HepG2 (cell line): ENCODE data around the gene ZNF653. TPM values are rescaled to one million over a fixed set of nuclear protein-coding genes. Genes with fewer than 3 reads are reported as not detected.

Experiments
- ATAC-seq: fragments of 200-7000 bp; cut with Tn5 transposase; 3 replicates; pipeline ENCODE4 v1.9.1; 2020; ENCODE audit warnings: mild to moderate bottlenecking, moderate library complexity
- BruUV-seq: library from RNA; stranded (reverse); fragments of 400-500 nt; replicated peaks from 2 replicates; lab custom pipeline; 2021; lab: Mats Ljungman, UMichigan
- CTCF ChIA-PET: fragments of 300-600 bp; formaldehyde crosslinking; extraction: SDS; loops from one replicate; lab custom pipeline; 2021; ENCODE audit warnings: low total read pairs, inconsistent platforms, low intra/inter-chr PET ratio; lab: Yijun Ruan, JAX
- POLR2A ChIA-PET: fragments of 350-600 bp; sonication (Branson Sonifier 250); formaldehyde crosslinking; loops from one replicate; lab custom pipeline; 2020; ENCODE audit warnings: antibody characterized with exemption, inconsistent platforms; lab: Yijun Ruan, JAX
- DNase-seq: peaks from one replicate; pipeline ENCODE4 v3.0.0-alpha.2; 2015; ENCODE audit warnings: low spot score
- FAIRE-seq: peaks from 3 replicates; lab custom pipeline; 2011; peaks lifted over from hg19 to GRCh38; lab: Jason Lieb, UNC
- H2AFZ ChIP-seq: one replicate; pipeline ENCODE4 v1.6.1; 2011; ENCODE audit warnings: low read length, inconsistent platforms
- H3K27ac ChIP-seq: fragments of 300-600 bp; 3 replicates; pipeline ENCODE4 v1.8.0; 2011; ENCODE audit warnings: mixed run types, mild to moderate bottlenecking, mixed read lengths, low read length, inconsistent platforms; ENCODE audit not compliant: insufficient read depth; ENCODE audit errors: extremely low read length
- H3K27me3 ChIP-seq, 2 experiments: fragments of 200-600 bp in 1 of 2; 2 replicates in 1 of 2; 3 replicates in 1 of 2; pipeline versions ENCODE4 v1.6.0 to v1.8.0; 2011; ENCODE audit warnings: low read length in 2 of 2, mild to moderate bottlenecking in 2 of 2, moderate library complexity in 2 of 2, inconsistent platforms in 1 of 2; ENCODE audit not compliant: insufficient read depth in 2 of 2, control insufficient read depth in 1 of 2
- H3K36me3 ChIP-seq, 2 experiments: fragments of 200-600 bp in 1 of 2; replicated peaks in 1 of 2; 2 replicates in 1 of 2; 3 replicates in 1 of 2; pipeline versions ENCODE4 v1.5.1 to v1.8.0; 2011; ENCODE audit warnings: low read length in 2 of 2, inconsistent platforms in 1 of 2; ENCODE audit not compliant: insufficient read depth in 2 of 2, control insufficient read depth in 1 of 2
- H3K4me1 ChIP-seq: 2 replicates; pipeline ENCODE4 v1.5.1; 2012; ENCODE audit warnings: low read length, inconsistent platforms; ENCODE audit not compliant: insufficient read depth
- H3K4me2 ChIP-seq: 2 replicates; pipeline ENCODE4 v1.6.0; 2011; ENCODE audit warnings: low read depth, low read length, inconsistent platforms
- H3K4me3 ChIP-seq, 3 experiments: fragments of 200-600 bp in 1 of 3; sonication (generic), shearing (Covaris generic) in 1 of 3; replicated peaks in 1 of 3; 2 replicates each; pipeline ENCODE4 v1.5.1; 2011 to 2016; ENCODE audit warnings: low read length in 3 of 3, inconsistent platforms in 2 of 3, low read depth in 2 of 3, mild to moderate bottlenecking in 2 of 3, control low read depth in 1 of 3, mixed read lengths in 1 of 3; ENCODE audit not compliant: insufficient read depth in 1 of 3
- H3K79me2 ChIP-seq: one replicate; pipeline ENCODE4 v1.6.1; 2011; ENCODE audit warnings: low read length, inconsistent platforms; ENCODE audit not compliant: insufficient read depth
- H3K9ac ChIP-seq: 2 replicates; pipeline ENCODE4 v1.6.0; 2011; ENCODE audit warnings: mild to moderate bottlenecking, low read depth, low read length, inconsistent platforms; ENCODE audit not compliant: insufficient read depth
- H3K9me3 ChIP-seq: 2 replicates; pipeline ENCODE4 v1.5.1; 2012; ENCODE audit warnings: mild to moderate bottlenecking, low read length
- H4K20me1 ChIP-seq: 2 replicates; pipeline ENCODE4 v1.6.0; 2011; ENCODE audit warnings: inconsistent platforms, mild to moderate bottlenecking, low read length, moderate library complexity; ENCODE audit not compliant: insufficient read depth
- AGO2 ChIP-seq: fragments of 200-400 bp; formaldehyde crosslinking; optimal IDR thresholded peaks from 2 replicates; pipeline ENCODE3; 2017; ENCODE audit warnings: mild to moderate bottlenecking, low read depth, low read length, moderate library complexity
- DZIP1 ChIP-seq: sonication (generic); formaldehyde crosslinking; IDR thresholded peaks from 2 replicates; pipeline ENCODE4 v1.5.0; 2020; ENCODE audit warnings: mild to moderate bottlenecking, missing genetic modification reagents
- WGBS: methylation state at CpG from one replicate; pipeline ENCODE4 v1.1.6; 2017; ENCODE audit warnings: low lambda C conversion rate; 5-methylcytosine and 5-hydroxymethylcytosine counted together
- in situ Hi-C: cut with HindIII; loops from 2 replicates; pipeline ENCODE4 v1.10.0; 2017; ENCODE audit warnings: low pct_unique_long_range_greater_than_20kb; ENCODE audit not compliant: extremely low pct_ligation_motif_present
- intact Hi-C: fragments of 100-400 bp; cut with micrococcal nuclease; formaldehyde crosslinking; loops from one replicate; pipeline ENCODE4 v1.10.0; 2022; ENCODE audit not compliant: unreplicated experiment
- polyA plus RNA-seq, 8 experiments: library from polyadenylated mRNA; depleted of rRNA in 3 of 8; stranded (reverse) in 7 of 8; unstranded in 1 of 8; fragments of >200 nt; fragmentation: Illumina TruSeq in 4 of 8; extraction: Trizol in 4 of 8; gene quantifications; 2 replicates each; pipeline versions ENCODE4 v1.2.1 to v1.2.3, GENCODE V29; 2011 to 2016; ENCODE audit warnings: low read depth in 4 of 8, missing spikeins in 1 of 8, mixed read lengths in 1 of 8; ENCODE audit not compliant: insufficient read depth in 1 of 8
- total RNA-seq, 5 experiments: library from RNA; depleted of rRNA; stranded (reverse); fragments of >200 nt; fragmentation: Illumina TruSeq; extraction: Trizol; gene quantifications; 2 replicates each; pipeline ENCODE4 v1.2.3, GENCODE V29; 2016; ENCODE audit warnings: low read depth in 1 of 5

ZNF653 gene
- total and polyA plus RNA-seq, 2 of the 13 experiments (the other 11 are each of a cell fraction or from before 2014, with no cell fraction given): 4.7 to 7.1 TPM

- POLR2A ChIA-PET: interaction anchor here (1.0 kb wide), 1 partner anchor 71 kb away, joined by 3 read pairs; the partner anchor contains the start of gene SWSAP1
- H4K20me1 ChIP-seq: peaks cover 8% of the 10 kb centered on the region; the same call in 1 of the 2 replicates
- 90% methylated on average over 9 of the region's 13 CpGs for WGBS
Observed at GRCh38 chr19:11445141-11445540, 60.5 kb downstream of the ZNF653 start.

More at GRCh38 chr19:11445141-11445540, 60.5 kb downstream of the ZNF653 start:
- Histone ChIP-seq H3K4me2 (no peak overlapping the region), H3K27me3 (no peaks in the 10 kb centered on the region), H3K9ac (no peak overlapping the region), H3K27ac (no peak overlapping the region), H3K9me3 (no peaks in the 10 kb centered on the region), H3K36me3 (peaks cover 25 to 62% of the 10 kb centered on the region in 2 experiments), H3K4me1 (no peaks in the 10 kb centered on the region), H3K79me2 (no peaks in the 10 kb centered on the region), H3K4me3 (no peak overlapping the region), H2AFZ (no peak overlapping the region)
- in situ Hi-C loops (no loop called here), intact Hi-C loops (loop anchor here (10.0 kb wide), 1 partner anchor 150 kb away; the partner anchor contains the start of gene TSPAN16)
- no TSS peak for BruUV-seq
- DNase-seq: no peak
- CTCF ChIA-PET: interaction anchor here (1.1 to 1.9 kb wide), 2 partner anchors 62 to 152 kb away, joined by 3 to 5 read pairs; no protein-coding TSS in a partner anchor
- no peak for FAIRE-seq
- TF ChIP-seq DZIP1 (no peak), AGO2 (peak; percentile 40)
- no peak for ATAC-seq
